ENCODE measurements around the gene PHACTR1. TPM values are rescaled to one million over a fixed set of nuclear protein-coding genes. Genes with fewer than 3 reads are reported as not detected.
"Not testable (repeated sequence)": the region's sequence is repeated elsewhere in the genome, so short reads cannot be mapped to it uniquely, and the experiment has no call there.

PHACTR1 gene
- total RNA-seq, 1 experiment from 2014 or later, result not detected

GRCh38 chr6:12720310-12720709 lies 3.7 kb downstream of the PHACTR1 start:
- H3K36me3 ChIP-seq (ENCODE audit: low read depth, low read length), result no peaks in the 10 kb centered on the region
- no peak overlapping the region for H3K4me3 ChIP-seq (ENCODE audit: low read length)
- no peaks in the 10 kb centered on the region for H3K9me3 ChIP-seq (ENCODE audit: low read length)
- H3K9ac ChIP-seq (ENCODE audit: low read length), result no peak overlapping the region
- no peak for DNase-seq
- no peak for ATAC-seq
- H3K79me2 ChIP-seq (ENCODE audit: low read length), result no peaks in the 10 kb centered on the region
- peaks cover 9% of the 10 kb centered on the region for H3K4me1 ChIP-seq (ENCODE audit: insufficient read depth, low read length)
- intact Hi-C loops (cut with micrococcal nuclease), result no loop called here
- no peaks in the 10 kb centered on the region for H3F3A ChIP-seq (ENCODE audit: low read length, unreplicated experiment)
- H2AFZ ChIP-seq (ENCODE audit: low read length), result no peak overlapping the region
- H4K20me1 ChIP-seq (ENCODE audit: low read length), result no peaks in the 10 kb centered on the region
- BruUV-seq (replicated peaks), result no TSS peak
- CTCF ChIA-PET, result no interaction called here
- no peaks in the 10 kb centered on the region for H3K9me2 ChIP-seq (replicated peaks; ENCODE audit: low read length)
- TF ChIP-seq EZH2 (IDR thresholded peaks at IDR 0.05; ENCODE audit: low read length, unreplicated experiment) (no peak), EZH2phosphoT487 (IDR thresholded peaks at IDR 0.05; ENCODE audit: borderline replicate concordance, low read length) (no peak), CTCF (conservative IDR thresholded peaks at IDR 0.05; ENCODE audit: low read depth, low read length) (no peak)
- H3K4me2 ChIP-seq (ENCODE audit: low read length), result no peak overlapping the region
- H3K27ac ChIP-seq (ENCODE audit: low read length), result no peak overlapping the region
- POLR2A ChIA-PET (ENCODE audit: unreplicated experiment), result no interaction called here
- H3K27me3 ChIP-seq (ENCODE audit: low read length), result peaks cover 76% of the 10 kb centered on the region

GRCh38 chr6:12725263-12725662 lies 8.7 kb downstream of the PHACTR1 start:
- no peaks in the 10 kb centered on the region for H3K36me3 ChIP-seq (ENCODE audit: low read depth, low read length)
- H3K4me1 ChIP-seq (ENCODE audit: insufficient read depth, low read length), result no peaks in the 10 kb centered on the region
- H3F3A ChIP-seq (ENCODE audit: low read length, unreplicated experiment), result no peaks in the 10 kb centered on the region
- POLR2A ChIA-PET (ENCODE audit: unreplicated experiment), result no interaction called here
- H3K27ac ChIP-seq (ENCODE audit: low read length), result no peak overlapping the region
- no peak overlapping the region for H3K9ac ChIP-seq (ENCODE audit: low read length)
- peaks cover 62% of the 10 kb centered on the region for H3K27me3 ChIP-seq (ENCODE audit: low read length)
- intact Hi-C loops (cut with micrococcal nuclease), result no loop called here
- H3K4me3 ChIP-seq (ENCODE audit: low read length), result no peak overlapping the region
- H3K9me2 ChIP-seq (replicated peaks; ENCODE audit: low read length), result no peaks in the 10 kb centered on the region
- TF ChIP-seq EZH2 (IDR thresholded peaks at IDR 0.05; ENCODE audit: low read length, unreplicated experiment) (no peak), CTCF (conservative IDR thresholded peaks at IDR 0.05; ENCODE audit: low read depth, low read length) (no peak)
- ATAC-seq, result no peak
- CTCF ChIA-PET, result no interaction called here
- no peaks in the 10 kb centered on the region for H3K9me3 ChIP-seq (ENCODE audit: low read length)
- no peaks in the 10 kb centered on the region for H4K20me1 ChIP-seq (ENCODE audit: low read length)
- H3K4me2 ChIP-seq (ENCODE audit: low read length), result no peak overlapping the region
- DNase-seq, result no peak
- no peaks in the 10 kb centered on the region for H3K79me2 ChIP-seq (ENCODE audit: low read length)
- BruUV-seq (replicated peaks), result no TSS peak
- no peak overlapping the region for H2AFZ ChIP-seq (ENCODE audit: low read length)

GRCh38 chr6:12729467-12729866 lies 12.9 kb downstream of the PHACTR1 start:
- intact Hi-C loops (cut with micrococcal nuclease), result no loop called here
- H2AFZ ChIP-seq (ENCODE audit: low read length), result no peak overlapping the region
- TF ChIP-seq CTCF (conservative IDR thresholded peaks at IDR 0.05; ENCODE audit: low read depth, low read length) (no peak), EZH2phosphoT487 (IDR thresholded peaks at IDR 0.05; ENCODE audit: borderline replicate concordance, low read length) (no peak), EZH2 (IDR thresholded peaks at IDR 0.05; ENCODE audit: low read length, unreplicated experiment) (no peak)
- no peak overlapping the region for H3K4me2 ChIP-seq (ENCODE audit: low read length)
- H3K4me1 ChIP-seq (ENCODE audit: insufficient read depth, low read length), result no peaks in the 10 kb centered on the region
- H3K4me3 ChIP-seq (ENCODE audit: low read length), result no peak overlapping the region
- no TSS peak for BruUV-seq (replicated peaks)
- no peaks in the 10 kb centered on the region for H3F3A ChIP-seq (ENCODE audit: low read length, unreplicated experiment)
- H3K79me2 ChIP-seq (ENCODE audit: low read length), result no peaks in the 10 kb centered on the region
- H3K9ac ChIP-seq (ENCODE audit: low read length), result no peak overlapping the region
- DNase-seq (no peak), ATAC-seq (no peak)
- H3K9me2 ChIP-seq (replicated peaks; ENCODE audit: low read length), result no peaks in the 10 kb centered on the region
- H4K20me1 ChIP-seq (ENCODE audit: low read length), result no peaks in the 10 kb centered on the region
- H3K9me3 ChIP-seq (ENCODE audit: low read length), result no peaks in the 10 kb centered on the region
- peaks cover 51% of the 10 kb centered on the region for H3K27me3 ChIP-seq (ENCODE audit: low read length)
- CTCF ChIA-PET, result no interaction called here
- POLR2A ChIA-PET (ENCODE audit: unreplicated experiment), result no interaction called here
- no peak overlapping the region for H3K27ac ChIP-seq (ENCODE audit: low read length)
- no peaks in the 10 kb centered on the region for H3K36me3 ChIP-seq (ENCODE audit: low read depth, low read length)

- ATAC-seq; H3K27ac ChIP-seq (ENCODE audit: low read length); BruUV-seq (replicated peaks); H3K36me3 ChIP-seq (ENCODE audit: low read depth, low read length); H3F3A ChIP-seq (ENCODE audit: low read length, unreplicated experiment); H3K4me2 ChIP-seq (ENCODE audit: low read length); H3K9ac ChIP-seq (ENCODE audit: low read length); H4K20me1 ChIP-seq (ENCODE audit: low read length); H3K9me2 ChIP-seq (replicated peaks; ENCODE audit: low read length); H3K4me3 ChIP-seq (ENCODE audit: low read length); CTCF ChIA-PET; intact Hi-C loops (cut with micrococcal nuclease); H3K4me1 ChIP-seq (ENCODE audit: insufficient read depth, low read length); H2AFZ ChIP-seq (ENCODE audit: low read length); H3K79me2 ChIP-seq (ENCODE audit: low read length); H3K9me3 ChIP-seq (ENCODE audit: low read length); POLR2A ChIA-PET (ENCODE audit: unreplicated experiment); DNase-seq: not testable (repeated sequence)
- H3K27me3 ChIP-seq (ENCODE audit: low read length), result peaks cover 41% of the 10 kb centered on the region
These were observed 14.2 kb downstream of the PHACTR1 start for GRCh38 chr6:12730809-12731208.

Data from PC-3 (cell line).